ENCODE data around the gene SCYL3.

The SCYL3 gene

DNA sequence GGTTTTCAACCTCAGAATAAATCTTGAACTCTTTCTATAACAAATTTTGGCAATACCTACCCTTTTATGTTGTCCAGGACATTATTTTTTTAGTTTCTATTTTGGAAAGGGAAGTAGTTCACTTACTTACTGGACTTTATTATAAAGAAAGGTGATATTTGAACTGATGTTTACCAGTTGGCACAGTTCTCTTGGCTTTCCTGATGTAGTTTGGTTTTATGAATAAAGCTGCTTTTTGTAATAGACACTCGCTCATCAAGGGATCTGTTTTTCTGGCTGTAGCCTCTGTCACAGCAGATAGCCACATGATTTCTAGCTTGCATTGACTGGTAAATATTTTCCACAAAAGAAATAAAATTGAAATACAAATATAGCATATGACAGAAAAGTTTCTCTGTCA, 58.0 kb downstream of the SCYL3 start:
- H3K4me3 ChIP-seq (ENCODE audit: low read depth, low read length), result no peak overlapping the region
- no peak for TF ChIP-seq CTCF (IDR thresholded peaks at IDR 0.05; ENCODE audit: low read depth, low read length)

- TF ChIP-seq CTCF (IDR thresholded peaks at IDR 0.05; ENCODE audit: low read depth, low read length), result no peak
- H3K4me3 ChIP-seq (ENCODE audit: low read depth, low read length), result no peak overlapping the region
These were observed 58.8 kb downstream of the SCYL3 start for GRCh38 chr1:169834869-169835268.

GRCh38 chr1:169833179-169833901, 60.4 kb downstream of the SCYL3 start:
- no peak for TF ChIP-seq CTCF (IDR thresholded peaks at IDR 0.05; ENCODE audit: low read depth, low read length)
- no peak overlapping the region for H3K4me3 ChIP-seq (ENCODE audit: low read depth, low read length)

GRCh38 chr1:169829671-169830070, 64.0 kb downstream of the SCYL3 start:
- H3K4me3 ChIP-seq (ENCODE audit: low read depth, low read length), result no peak overlapping the region

GRCh38 chr1:169824153-169824552, 69.5 kb downstream of the SCYL3 start:
- H3K4me3 ChIP-seq (ENCODE audit: low read depth, low read length), result no peak overlapping the region
- TF ChIP-seq CTCF (IDR thresholded peaks at IDR 0.05; ENCODE audit: low read depth, low read length), result no peak

More at GRCh38 chr1:169829671-169830070, 64.0 kb downstream of the SCYL3 start:
- TF ChIP-seq CTCF (IDR thresholded peaks at IDR 0.05; ENCODE audit: low read depth, low read length), result no peak

DNA sequence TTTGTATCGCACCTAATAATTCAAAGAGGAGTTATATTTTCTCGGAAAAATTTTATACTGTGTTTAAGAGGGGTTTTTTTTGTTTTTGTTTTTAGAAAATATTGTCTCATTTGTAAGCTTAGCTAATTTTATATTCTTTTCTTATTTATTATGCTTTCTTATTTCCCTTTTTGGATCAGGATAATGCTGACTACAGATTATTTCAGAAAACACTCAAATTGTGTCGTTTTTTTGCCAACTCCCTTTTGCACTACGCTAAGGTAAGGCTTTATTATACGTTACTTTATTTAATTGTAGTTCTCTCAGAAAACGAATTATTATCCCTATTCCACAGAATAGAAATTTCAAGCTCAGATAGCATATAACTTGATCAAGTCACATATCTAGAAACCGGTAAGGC, 72.2 kb downstream of the SCYL3 start:
- H3K4me3 ChIP-seq (ENCODE audit: low read depth, low read length), result no peak overlapping the region
- TF ChIP-seq CTCF (IDR thresholded peaks at IDR 0.05; ENCODE audit: low read depth, low read length), result no peak

DNA sequence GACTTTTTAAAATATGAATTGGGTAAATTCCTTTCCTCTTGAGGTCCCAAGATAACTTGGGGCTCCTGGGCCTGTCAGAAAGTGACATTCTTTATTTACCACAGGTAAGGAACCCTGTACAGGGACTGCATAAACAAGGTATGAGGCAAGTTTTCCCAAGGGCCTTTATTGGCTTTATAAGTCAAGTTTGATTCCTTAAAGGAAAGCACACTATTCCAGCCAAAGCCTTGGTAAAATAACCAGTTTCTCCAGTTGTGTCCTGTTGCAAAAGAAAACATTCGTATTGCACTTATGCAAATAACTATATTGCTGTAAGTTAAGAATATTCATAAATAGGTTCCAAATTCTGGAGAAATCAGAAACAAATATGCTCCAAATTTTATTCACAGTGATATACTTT, 77.1 kb downstream of the SCYL3 start:
- no peak for TF ChIP-seq CTCF (IDR thresholded peaks at IDR 0.05; ENCODE audit: low read depth, low read length)
- H3K4me3 ChIP-seq (ENCODE audit: low read depth, low read length), result no peak overlapping the region

Data from WI38 (cell line).